Activated CD8-positive, alpha-beta T cell treated with anti-CD3 and anti-CD28 coated beads for 36 hours (primary cell): Measurements from ENCODE around the gene UCK1. TPM values are rescaled to one million over a fixed set of nuclear protein-coding genes. Genes with fewer than 3 reads are reported as not detected.

Experiments
- ATAC-seq: fragments of 200-7000 bp; cut with Tn5 transposase; one replicate; pipeline ENCODE4 v1.10.0; 2021; ENCODE audit warnings: mild to moderate bottlenecking, moderate library complexity
- CTCF ChIA-PET: fragments of 350-600 bp; sonication (Branson Sonifier 250); formaldehyde crosslinking; loops from one replicate; lab custom pipeline; 2021; ENCODE audit warnings: antibody characterized with exemption; lab: Charles Lee
- POLR2A ChIA-PET: fragments of 350-600 bp; sonication (Branson Sonifier 250); formaldehyde crosslinking; loops from one replicate; lab custom pipeline; 2021; ENCODE audit warnings: antibody characterized with exemption; lab: Charles Lee
- DNase-seq: peaks from one replicate; pipeline ENCODE4 v3.0.0-alpha.2; 2020
- H3K27ac Mint-ChIP-seq: one replicate; pipeline ENCODE4 v1.8.0; 2021; ENCODE audit warnings: mild to moderate bottlenecking, mixed read lengths
- H3K27me3 Mint-ChIP-seq: one replicate; pipeline ENCODE4 v1.8.0; 2021; ENCODE audit warnings: mixed read lengths
- H3K36me3 Mint-ChIP-seq: one replicate; pipeline ENCODE4 v1.8.0; 2021; ENCODE audit warnings: low read depth, mixed read lengths
- H3K4me1 Mint-ChIP-seq: one replicate; pipeline ENCODE4 v1.8.0; 2021; ENCODE audit warnings: low read depth, mixed read lengths
- H3K4me3 Mint-ChIP-seq: one replicate; pipeline ENCODE4 v1.8.0; 2021; ENCODE audit warnings: mild to moderate bottlenecking, moderate library complexity, mixed read lengths
- H3K9me3 Mint-ChIP-seq: one replicate; pipeline ENCODE4 v1.8.0; 2021; ENCODE audit warnings: mixed read lengths
- intact Hi-C: fragments of 100-400 bp; cut with micrococcal nuclease; formaldehyde crosslinking; loops from one replicate; pipeline ENCODE4 v1.10.0; 2022
- total RNA-seq, 2 experiments: library from RNA; stranded (reverse); gene quantifications; one replicate each; pipeline ENCODE4 v1.2.3, GENCODE V29; 2021
- TF ChIP-seq, protein P1 (sequence below): fragments of 200-600 bp; IDR thresholded peaks from one replicate; pipeline ENCODE4 v1.8.0; 2022; ENCODE audit warnings: antibody characterized with exemption, mild to moderate bottlenecking

UCK1 gene
- total RNA-seq, result 10 to 100 TPM; 16.7 to 22.1 TPM

DNA sequence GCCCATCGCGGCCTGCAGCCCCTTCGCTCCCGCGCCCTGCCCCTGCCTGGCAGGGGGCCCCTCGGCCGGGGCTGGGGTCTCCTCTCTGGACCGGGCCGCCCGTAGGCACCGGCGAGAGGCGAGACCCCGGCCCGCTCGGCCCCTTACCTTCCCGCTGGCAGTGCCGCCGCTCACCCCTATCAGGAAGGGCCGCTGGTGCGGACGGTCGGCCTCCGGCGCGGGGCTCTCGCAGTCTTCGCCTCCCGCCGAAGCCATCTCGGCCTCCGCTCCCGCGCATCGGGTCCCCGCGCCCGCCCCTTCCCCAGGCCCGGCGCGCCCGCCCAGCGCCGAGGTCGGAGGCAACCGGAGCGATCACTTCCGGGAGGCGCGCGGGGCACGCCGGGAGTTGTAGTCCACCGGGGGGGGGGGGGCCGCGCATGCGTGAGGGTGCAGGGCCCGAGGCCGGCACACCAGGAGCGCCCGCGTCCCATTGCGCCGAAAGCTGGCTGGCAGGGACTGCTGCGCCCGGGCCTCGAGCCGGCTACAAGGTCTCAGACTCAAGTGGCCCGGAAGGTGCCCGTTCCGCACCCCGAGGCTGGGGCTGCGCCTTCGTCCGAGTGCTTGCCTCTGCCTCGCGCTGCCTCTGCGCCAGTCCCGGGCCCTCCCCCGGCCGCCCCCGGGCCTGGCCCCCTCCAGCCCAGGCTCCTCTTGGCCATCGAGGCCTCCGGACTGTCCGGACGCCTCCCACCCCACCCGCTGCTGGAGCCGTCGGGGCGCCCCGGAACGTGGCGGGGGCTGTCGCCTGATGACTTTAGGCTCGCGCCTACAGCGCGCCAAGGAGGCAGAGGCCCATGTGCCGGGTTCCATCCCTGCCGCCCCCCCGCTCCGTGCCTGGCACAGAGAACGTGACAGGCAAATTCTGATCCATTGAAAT is at the start of gene UCK1:
Gene UCK1 (minus strand): TSS at position 344 of the 913 bp plus-strand sequence. CDS start 89 bp downstream, at position 255.
- peak; percentile 96 for ATAC-seq
- CTCF ChIA-PET, result interaction anchor here (0.8 kb wide), 1 partner anchor 60 kb away, joined by 3 read pairs; no protein-coding TSS in a partner anchor

DNA sequence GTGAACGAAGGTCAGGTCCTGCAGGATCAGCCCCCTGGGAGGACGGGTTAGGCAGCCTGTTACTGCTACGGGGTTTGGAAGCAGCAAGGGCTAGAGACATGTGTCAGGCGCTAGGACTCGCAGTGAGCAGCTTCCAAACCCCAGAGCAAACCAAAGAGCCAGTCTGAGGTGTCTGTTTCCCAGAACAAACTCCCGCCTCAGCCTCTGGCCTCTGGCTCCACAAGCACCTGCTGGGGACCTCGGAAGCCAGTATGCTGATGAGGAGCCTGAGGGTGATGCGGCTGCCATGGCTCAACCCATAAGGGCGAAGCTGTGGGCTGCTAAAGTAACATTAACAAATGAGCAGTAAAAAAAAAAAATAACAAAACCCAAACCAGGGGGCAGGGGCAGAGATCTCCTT is 49.3 kb upstream of the UCK1 start:
- H3K4me3 Mint-ChIP-seq, result no peak overlapping the region
- peaks cover 38% of the 10 kb centered on the region for H3K36me3 Mint-ChIP-seq
- no peak for DNase-seq
- TF ChIP-seq, protein P1, sequence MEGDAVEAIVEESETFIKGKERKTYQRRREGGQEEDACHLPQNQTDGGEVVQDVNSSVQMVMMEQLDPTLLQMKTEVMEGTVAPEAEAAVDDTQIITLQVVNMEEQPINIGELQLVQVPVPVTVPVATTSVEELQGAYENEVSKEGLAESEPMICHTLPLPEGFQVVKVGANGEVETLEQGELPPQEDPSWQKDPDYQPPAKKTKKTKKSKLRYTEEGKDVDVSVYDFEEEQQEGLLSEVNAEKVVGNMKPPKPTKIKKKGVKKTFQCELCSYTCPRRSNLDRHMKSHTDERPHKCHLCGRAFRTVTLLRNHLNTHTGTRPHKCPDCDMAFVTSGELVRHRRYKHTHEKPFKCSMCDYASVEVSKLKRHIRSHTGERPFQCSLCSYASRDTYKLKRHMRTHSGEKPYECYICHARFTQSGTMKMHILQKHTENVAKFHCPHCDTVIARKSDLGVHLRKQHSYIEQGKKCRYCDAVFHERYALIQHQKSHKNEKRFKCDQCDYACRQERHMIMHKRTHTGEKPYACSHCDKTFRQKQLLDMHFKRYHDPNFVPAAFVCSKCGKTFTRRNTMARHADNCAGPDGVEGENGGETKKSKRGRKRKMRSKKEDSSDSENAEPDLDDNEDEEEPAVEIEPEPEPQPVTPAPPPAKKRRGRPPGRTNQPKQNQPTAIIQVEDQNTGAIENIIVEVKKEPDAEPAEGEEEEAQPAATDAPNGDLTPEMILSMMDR, result no peak
- ChIA-PET CTCF (no interaction called here), POLR2A (no interaction called here)
- intact Hi-C loops, result no loop called here
- H3K27me3 Mint-ChIP-seq, result no peaks in the 10 kb centered on the region
- H3K27ac Mint-ChIP-seq, result no peak overlapping the region
- no peaks in the 10 kb centered on the region for H3K9me3 Mint-ChIP-seq
- peaks cover 39% of the 10 kb centered on the region for H3K4me1 Mint-ChIP-seq
- ATAC-seq, result no peak

More for the DNA sequence above, at the start of gene UCK1:
- peak within 1 kb of the TSS; percentile 48 for H3K27ac Mint-ChIP-seq
- POLR2A ChIA-PET, result interaction anchor here (0.7 kb wide), 1 partner anchor 129 kb away, joined by 4 read pairs; no protein-coding TSS in a partner anchor
- H3K27me3 Mint-ChIP-seq, result no peaks in the 10 kb centered on the region
- peak; percentile 75 for DNase-seq
- intact Hi-C loops, result no loop called here
- no peaks in the 10 kb centered on the region for H3K9me3 Mint-ChIP-seq
- TF ChIP-seq, protein P1, result peak; percentile 7
- peak within 1 kb of the TSS; percentile 81 for H3K4me3 Mint-ChIP-seq
- H3K36me3 Mint-ChIP-seq, result peaks cover 12% of the 10 kb centered on the region
- H3K4me1 Mint-ChIP-seq, result peaks cover 22% of the 10 kb centered on the region

DNA sequence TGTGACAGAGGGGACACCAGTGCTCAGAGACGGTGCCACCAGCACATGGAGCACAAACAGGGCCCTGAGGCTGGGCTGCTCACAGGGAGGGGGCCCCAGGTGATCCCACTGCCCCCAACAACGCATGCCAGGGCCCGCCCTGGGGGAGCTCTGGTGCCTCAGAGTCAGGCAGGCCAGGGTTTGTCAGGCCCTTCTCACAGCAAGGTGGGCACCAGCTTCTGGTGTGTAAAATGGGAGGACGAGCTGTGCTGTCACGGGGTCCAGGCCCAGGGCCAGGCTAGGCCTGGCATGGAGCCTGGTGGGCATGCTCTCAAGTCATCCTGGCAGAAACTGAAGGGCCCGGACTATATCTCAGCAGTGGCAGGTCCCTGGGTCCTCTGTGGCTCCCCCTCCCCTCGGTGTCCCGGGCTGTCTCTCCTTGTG is 48.7 kb upstream of the UCK1 start:
- no peak overlapping the region for H3K4me3 Mint-ChIP-seq
- H3K36me3 Mint-ChIP-seq, result peaks cover 33% of the 10 kb centered on the region
- POLR2A ChIA-PET, result interaction anchor here (1.2 kb wide), 1 partner anchor 152 kb away, joined by 4 read pairs; no protein-coding TSS in a partner anchor
- CTCF ChIA-PET, result interaction anchor here (0.9 to 1.3 kb wide), 2 partner anchors 151 to 159 kb away, joined by 3 to 6 read pairs; no protein-coding TSS in a partner anchor
- no peaks in the 10 kb centered on the region for H3K27me3 Mint-ChIP-seq
- DNase-seq (no peak), ATAC-seq (no peak)
- H3K27ac Mint-ChIP-seq, result peak overlapping the region; percentile 94
- no peaks in the 10 kb centered on the region for H3K9me3 Mint-ChIP-seq
- intact Hi-C loops, result no loop called here
- TF ChIP-seq, protein P1, result no peak
- H3K4me1 Mint-ChIP-seq, result peaks cover 34% of the 10 kb centered on the region

DNA sequence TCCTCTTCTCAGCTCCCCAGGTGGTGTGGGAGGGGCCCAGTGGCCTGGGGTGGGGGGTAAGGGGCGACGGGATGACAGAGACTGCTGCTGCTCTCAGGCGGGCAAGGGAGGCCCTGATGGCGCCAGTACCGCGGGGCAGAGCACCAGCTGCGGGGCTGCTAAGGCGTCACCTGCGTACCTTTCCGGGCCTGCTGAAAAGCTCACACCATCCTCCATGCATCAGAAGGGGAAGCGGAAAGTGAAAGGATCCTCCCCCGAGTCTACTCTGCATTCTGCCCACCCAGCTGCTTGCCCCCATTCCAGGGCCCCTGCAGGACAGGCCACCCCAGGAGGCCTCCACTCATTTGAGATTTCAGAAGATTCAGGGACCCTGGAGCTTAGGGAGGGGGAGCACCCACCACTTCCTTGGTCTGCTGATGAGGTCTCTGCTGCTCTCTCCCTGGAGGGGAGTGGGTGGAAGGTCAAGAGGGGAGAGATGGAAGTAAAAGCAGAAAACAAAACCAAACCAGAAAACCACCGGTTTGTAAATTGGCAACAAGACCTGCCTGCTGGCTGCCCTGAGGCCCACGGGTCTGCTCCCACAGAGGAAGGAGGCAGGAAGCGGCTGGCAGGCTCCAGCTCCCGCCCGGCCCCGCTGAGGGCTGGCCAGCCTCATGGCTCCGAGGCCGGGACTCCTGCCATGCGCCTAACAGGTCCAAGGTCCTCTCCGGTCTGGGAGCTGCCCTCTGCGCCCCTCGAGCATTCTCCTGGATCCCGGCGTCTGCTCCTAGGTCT is 47.9 kb upstream of the UCK1 start:
- Mint-ChIP-seq H3K27ac (peak overlapping the region; percentile 94), H3K36me3 (peaks cover 32% of the 10 kb centered on the region), H3K9me3 (no peaks in the 10 kb centered on the region), H3K27me3 (no peaks in the 10 kb centered on the region), H3K4me3 (peak overlapping the region; percentile 33), H3K4me1 (peaks cover 27% of the 10 kb centered on the region)
- ChIA-PET CTCF (interaction anchor here (0.9 to 1.3 kb wide), 4 partner anchors 152 to 170 kb away, joined by 3 to 6 read pairs (median 4); partner anchors contain the start of gene RAPGEF1), POLR2A (interaction anchor here (0.9 to 1.4 kb wide), 6 partner anchors 22 to 153 kb away, joined by 3 to 4 read pairs (median 4); no protein-coding TSS in a partner anchor)
- DNase-seq (peak; percentile 81), ATAC-seq (peak; percentile 90)
- intact Hi-C loops, result no loop called here
- TF ChIP-seq, protein P1, result no peak
